H1 (cell line): ENCODE results near the gene PTPMT1. TPM values are rescaled to one million over a fixed set of nuclear protein-coding genes. Genes with fewer than 3 reads are reported as not detected.

ENCODE experiments used
- BCL11A ChIP-seq, 2 experiments: IDR thresholded peaks; one replicate each; pipeline ENCODE4 v1.6.1; 2011; ENCODE audit warnings: low read depth in 2 of 2, low read length in 2 of 2, mild to moderate bottlenecking in 2 of 2
- CHD7 ChIP-seq: fragments of 300-600 bp; sonication (generic); IDR thresholded peaks from 2 replicates; pipeline ENCODE4 v1.7.1; 2012; ENCODE audit warnings: low read length, moderate library complexity, mild to moderate bottlenecking, inconsistent platforms; ENCODE audit not compliant: insufficient replicate concordance
- GABPA ChIP-seq: IDR thresholded peaks from 2 replicates; pipeline ENCODE4 v1.6.1; 2011; ENCODE audit warnings: mild to moderate bottlenecking, low read length, moderate library complexity, borderline replicate concordance; ENCODE audit not compliant: insufficient read depth
- POLR2AphosphoS5 ChIP-seq: IDR thresholded peaks from 2 replicates; pipeline ENCODE4 v1.6.1; 2011; ENCODE audit warnings: low read depth, low read length
- SUZ12 ChIP-seq: fragments of 200-600 bp; sonication (generic); IDR thresholded peaks from 2 replicates; pipeline ENCODE4 v1.6.1; 2012; ENCODE audit warnings: mild to moderate bottlenecking, inconsistent platforms, low read length, moderate library complexity, mixed read lengths
- polyA plus RNA-seq, 7 experiments: library from polyadenylated mRNA; depleted of rRNA in 3 of 7; stranded (reverse) in 5 of 7; unstranded in 2 of 7; fragments of >200 nt in 5 of 7; fragments of 200-250 nt in 2 of 7; gene quantifications; 1 replicate in 5 of 7; 2 replicates in 1 of 7; 4 replicates in 1 of 7; pipeline versions ENCODE4 v1.2.1 to v1.2.3, GENCODE V29; 2011 to 2013; ENCODE audit warnings: missing spikeins in 2 of 7, mixed read lengths in 2 of 7
- total RNA-seq: library from RNA; stranded (reverse); fragmentation: NEBNext Ultra II Directional; extraction: Animal tissue kit (Norgen Biotek cat#: 25700); gene quantifications from 2 replicates; pipeline ENCODE4 v1.2.1, GENCODE V29; 2021
- TF ChIP-seq, protein P1 (sequence below): IDR thresholded peaks from 2 replicates; pipeline ENCODE4 v1.6.1; 2011; ENCODE audit warnings: low read length, improper control_type of control experiment

Gene PTPMT1
- total and polyA plus RNA-seq, 2 of the 8 experiments (the other 6 are each of a cell fraction or from before 2014, with no cell fraction given), result 44.8 to 105 TPM

- TF ChIP-seq, protein P1, sequence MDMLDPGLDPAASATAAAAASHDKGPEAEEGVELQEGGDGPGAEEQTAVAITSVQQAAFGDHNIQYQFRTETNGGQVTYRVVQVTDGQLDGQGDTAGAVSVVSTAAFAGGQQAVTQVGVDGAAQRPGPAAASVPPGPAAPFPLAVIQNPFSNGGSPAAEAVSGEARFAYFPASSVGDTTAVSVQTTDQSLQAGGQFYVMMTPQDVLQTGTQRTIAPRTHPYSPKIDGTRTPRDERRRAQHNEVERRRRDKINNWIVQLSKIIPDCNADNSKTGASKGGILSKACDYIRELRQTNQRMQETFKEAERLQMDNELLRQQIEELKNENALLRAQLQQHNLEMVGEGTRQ, result no peak
- no peak for TF ChIP-seq CHD7
- no peak for TF ChIP-seq GABPA
- no peak for TF ChIP-seq BCL11A (IDR thresholded peaks at IDR 0.05; ENCODE audit: low read depth in 2 of 2, low read length in 2 of 2)
- TF ChIP-seq POLR2AphosphoS5, result no peak
- TF ChIP-seq SUZ12, result no peak
- TF ChIP-seq, all 59 proteins: peak for 0
Observed at GRCh38 chr11:47518212-47518964, 47.0 kb upstream of the PTPMT1 start (continued).
